ENCODE measurements around the gene HSPA1B.
"Not testable (repeated sequence)": the region's sequence is repeated elsewhere in the genome, so short reads cannot be mapped to it uniquely, and the experiment has no call there.

Gene HSPA1B

DNA sequence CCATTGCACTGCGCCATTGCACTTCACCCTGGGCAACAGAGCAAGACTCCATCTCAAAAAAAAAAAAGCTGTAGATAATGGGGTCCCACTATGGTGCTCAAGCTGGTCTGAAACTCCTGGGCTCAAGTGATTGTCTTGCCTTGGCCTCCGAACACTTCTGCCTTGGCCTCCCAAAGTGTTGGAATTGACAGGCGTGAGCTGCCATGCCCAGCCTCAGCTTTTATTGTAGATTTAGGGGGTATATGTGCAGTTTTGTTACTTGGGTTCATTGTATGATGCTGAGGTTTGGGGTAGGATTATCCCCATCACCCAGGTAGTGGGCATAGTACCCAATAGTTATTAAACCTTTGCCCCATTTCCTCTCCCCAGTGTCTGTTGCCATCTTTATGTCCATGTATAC is 11.4 kb downstream of the HSPA1B start:
- Histone ChIP-seq H3K4me3 (replicated peaks; ENCODE audit: insufficient read depth, low read length) (peak overlapping the region; percentile 1; the same call in 1 of the 2 replicates), H3K27me3 (ENCODE audit: insufficient read depth, poor library complexity, severe bottlenecking) (no peaks in the 10 kb centered on the region), H3K27ac (replicated peaks) (no peak overlapping the region)
- TF ChIP-seq GABPA (IDR thresholded peaks at IDR 0.05; ENCODE audit: low read depth) (no peak), SPI1 (IDR thresholded peaks at IDR 0.05; ENCODE audit: borderline replicate concordance, low read depth) (no peak), POLR2AphosphoS5 (IDR thresholded peaks at IDR 0.05; ENCODE audit: low read depth) (no peak)
- TF ChIP-seq, protein P1, sequence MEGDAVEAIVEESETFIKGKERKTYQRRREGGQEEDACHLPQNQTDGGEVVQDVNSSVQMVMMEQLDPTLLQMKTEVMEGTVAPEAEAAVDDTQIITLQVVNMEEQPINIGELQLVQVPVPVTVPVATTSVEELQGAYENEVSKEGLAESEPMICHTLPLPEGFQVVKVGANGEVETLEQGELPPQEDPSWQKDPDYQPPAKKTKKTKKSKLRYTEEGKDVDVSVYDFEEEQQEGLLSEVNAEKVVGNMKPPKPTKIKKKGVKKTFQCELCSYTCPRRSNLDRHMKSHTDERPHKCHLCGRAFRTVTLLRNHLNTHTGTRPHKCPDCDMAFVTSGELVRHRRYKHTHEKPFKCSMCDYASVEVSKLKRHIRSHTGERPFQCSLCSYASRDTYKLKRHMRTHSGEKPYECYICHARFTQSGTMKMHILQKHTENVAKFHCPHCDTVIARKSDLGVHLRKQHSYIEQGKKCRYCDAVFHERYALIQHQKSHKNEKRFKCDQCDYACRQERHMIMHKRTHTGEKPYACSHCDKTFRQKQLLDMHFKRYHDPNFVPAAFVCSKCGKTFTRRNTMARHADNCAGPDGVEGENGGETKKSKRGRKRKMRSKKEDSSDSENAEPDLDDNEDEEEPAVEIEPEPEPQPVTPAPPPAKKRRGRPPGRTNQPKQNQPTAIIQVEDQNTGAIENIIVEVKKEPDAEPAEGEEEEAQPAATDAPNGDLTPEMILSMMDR (IDR thresholded peaks at IDR 0.05; ENCODE audit: insufficient read depth, low read length) = no peak
- TF ChIP-seq, protein P2, sequence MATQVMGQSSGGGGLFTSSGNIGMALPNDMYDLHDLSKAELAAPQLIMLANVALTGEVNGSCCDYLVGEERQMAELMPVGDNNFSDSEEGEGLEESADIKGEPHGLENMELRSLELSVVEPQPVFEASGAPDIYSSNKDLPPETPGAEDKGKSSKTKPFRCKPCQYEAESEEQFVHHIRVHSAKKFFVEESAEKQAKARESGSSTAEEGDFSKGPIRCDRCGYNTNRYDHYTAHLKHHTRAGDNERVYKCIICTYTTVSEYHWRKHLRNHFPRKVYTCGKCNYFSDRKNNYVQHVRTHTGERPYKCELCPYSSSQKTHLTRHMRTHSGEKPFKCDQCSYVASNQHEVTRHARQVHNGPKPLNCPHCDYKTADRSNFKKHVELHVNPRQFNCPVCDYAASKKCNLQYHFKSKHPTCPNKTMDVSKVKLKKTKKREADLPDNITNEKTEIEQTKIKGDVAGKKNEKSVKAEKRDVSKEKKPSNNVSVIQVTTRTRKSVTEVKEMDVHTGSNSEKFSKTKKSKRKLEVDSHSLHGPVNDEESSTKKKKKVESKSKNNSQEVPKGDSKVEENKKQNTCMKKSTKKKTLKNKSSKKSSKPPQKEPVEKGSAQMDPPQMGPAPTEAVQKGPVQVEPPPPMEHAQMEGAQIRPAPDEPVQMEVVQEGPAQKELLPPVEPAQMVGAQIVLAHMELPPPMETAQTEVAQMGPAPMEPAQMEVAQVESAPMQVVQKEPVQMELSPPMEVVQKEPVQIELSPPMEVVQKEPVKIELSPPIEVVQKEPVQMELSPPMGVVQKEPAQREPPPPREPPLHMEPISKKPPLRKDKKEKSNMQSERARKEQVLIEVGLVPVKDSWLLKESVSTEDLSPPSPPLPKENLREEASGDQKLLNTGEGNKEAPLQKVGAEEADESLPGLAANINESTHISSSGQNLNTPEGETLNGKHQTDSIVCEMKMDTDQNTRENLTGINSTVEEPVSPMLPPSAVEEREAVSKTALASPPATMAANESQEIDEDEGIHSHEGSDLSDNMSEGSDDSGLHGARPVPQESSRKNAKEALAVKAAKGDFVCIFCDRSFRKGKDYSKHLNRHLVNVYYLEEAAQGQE (IDR thresholded peaks at IDR 0.05; ENCODE audit: insufficient replicate concordance, low read depth) = no peak
- no peak for DNase-seq (ENCODE audit: low read depth in 1 of 2, low spot score in 1 of 2)

GRCh38 chr6:31839779-31840126 is 12.2 kb downstream of the HSPA1B start:
- peak; percentile 31; the same call in 1 of the 2 replicates for TF ChIP-seq POLR2AphosphoS5 (IDR thresholded peaks at IDR 0.05; ENCODE audit: low read depth)
- not testable (repeated sequence) for H3K27me3 ChIP-seq (ENCODE audit: insufficient read depth, poor library complexity, severe bottlenecking); DNase-seq (ENCODE audit: low read depth in 1 of 2, low spot score in 1 of 2); H3K4me3 ChIP-seq (replicated peaks; ENCODE audit: insufficient read depth, low read length); H3K27ac ChIP-seq (replicated peaks)

DNA sequence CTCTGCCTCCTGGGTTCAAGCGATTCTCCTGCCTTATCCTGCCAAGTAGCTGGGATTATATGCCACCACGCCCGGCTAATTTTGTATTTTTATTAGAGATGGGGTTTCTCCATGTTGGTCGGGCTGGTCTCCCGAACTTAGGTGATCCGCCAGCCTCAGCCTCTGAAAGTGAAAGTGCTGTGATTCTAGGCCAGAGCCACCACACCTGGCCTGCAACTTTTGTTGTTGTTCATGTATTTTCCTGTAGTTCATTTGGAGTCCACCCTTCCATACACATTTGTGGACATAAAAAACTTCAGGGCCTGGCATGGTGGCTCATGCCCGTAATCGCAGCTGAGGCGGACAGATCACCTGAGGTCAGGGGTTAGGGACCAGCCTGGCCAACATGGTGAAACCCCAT is 14.5 kb downstream of the HSPA1B start:
- TF ChIP-seq, protein P2 (IDR thresholded peaks at IDR 0.05; ENCODE audit: insufficient replicate concordance, low read depth) = no peak
- TF ChIP-seq POLR2AphosphoS5 (IDR thresholded peaks at IDR 0.05; ENCODE audit: low read depth) (no peak), SPI1 (IDR thresholded peaks at IDR 0.05; ENCODE audit: borderline replicate concordance, low read depth) (no peak), GABPA (IDR thresholded peaks at IDR 0.05; ENCODE audit: low read depth) (no peak)
- TF ChIP-seq, protein P1 (IDR thresholded peaks at IDR 0.05; ENCODE audit: insufficient read depth, low read length) = no peak
- Histone ChIP-seq H3K4me3 (replicated peaks; ENCODE audit: insufficient read depth, low read length) (no peak overlapping the region), H3K27ac (replicated peaks) (no peak overlapping the region), H3K27me3 (ENCODE audit: insufficient read depth, poor library complexity, severe bottlenecking) (no peaks in the 10 kb centered on the region)
- no peak for DNase-seq (ENCODE audit: low read depth in 1 of 2, low spot score in 1 of 2)

DNA sequence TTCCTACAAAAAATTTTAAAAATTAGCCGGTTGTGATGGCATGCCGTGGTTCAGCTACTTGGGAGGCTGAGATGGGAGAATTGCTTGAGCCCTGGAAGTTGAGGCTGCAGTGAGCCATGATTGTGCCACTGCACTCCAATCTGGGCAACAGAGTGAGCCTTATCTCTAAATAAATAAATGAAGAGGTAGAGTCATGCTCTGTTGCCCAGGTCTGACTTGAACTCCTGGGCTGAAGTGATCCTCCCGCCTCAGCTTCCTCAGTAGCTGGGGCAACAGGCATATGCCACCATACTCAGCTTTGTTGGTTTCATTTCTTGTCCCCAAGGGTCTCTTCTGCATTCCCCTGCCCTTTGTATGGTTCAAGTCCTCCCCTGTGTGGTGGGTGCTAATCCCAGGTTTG is 17.0 kb downstream of the HSPA1B start:
- TF ChIP-seq, protein P2 (IDR thresholded peaks at IDR 0.05; ENCODE audit: insufficient replicate concordance, low read depth) = no peak
- TF ChIP-seq POLR2AphosphoS5 (IDR thresholded peaks at IDR 0.05; ENCODE audit: low read depth) = no peak
- Histone ChIP-seq H3K27ac (replicated peaks) (no peak overlapping the region), H3K27me3 (ENCODE audit: insufficient read depth, poor library complexity, severe bottlenecking) (no peaks in the 10 kb centered on the region), H3K4me3 (replicated peaks; ENCODE audit: insufficient read depth, low read length) (no peak overlapping the region)
- no peak for DNase-seq (ENCODE audit: low read depth in 1 of 2, low spot score in 1 of 2)
